GM12891 (cell line): ENCODE measurements around the gene GDF15.

Experiments
- PAX5 ChIP-seq: IDR thresholded peaks from 2 replicates; pipeline ENCODE4 v1.6.1; 2011; ENCODE audit warnings: low read length, moderate library complexity, mild to moderate bottlenecking; ENCODE audit not compliant: insufficient read depth, severe bottlenecking
- POLR2A ChIP-seq: IDR thresholded peaks from 2 replicates; pipeline ENCODE4 v1.6.1; 2011; ENCODE audit warnings: low read depth, low read length, control low read depth
- POLR2AphosphoS5 ChIP-seq: IDR thresholded peaks from 2 replicates; pipeline ENCODE4 v1.6.1; 2011; ENCODE audit warnings: low read depth, low read length, control low read depth
- SPI1 ChIP-seq: IDR thresholded peaks from 2 replicates; pipeline ENCODE4 v1.6.1; 2011; ENCODE audit warnings: low read depth, low read length, control low read depth
- TAF1 ChIP-seq: IDR thresholded peaks from 2 replicates; pipeline ENCODE4 v1.6.1; 2011; ENCODE audit warnings: low read depth, low read length, control low read depth

DNA sequence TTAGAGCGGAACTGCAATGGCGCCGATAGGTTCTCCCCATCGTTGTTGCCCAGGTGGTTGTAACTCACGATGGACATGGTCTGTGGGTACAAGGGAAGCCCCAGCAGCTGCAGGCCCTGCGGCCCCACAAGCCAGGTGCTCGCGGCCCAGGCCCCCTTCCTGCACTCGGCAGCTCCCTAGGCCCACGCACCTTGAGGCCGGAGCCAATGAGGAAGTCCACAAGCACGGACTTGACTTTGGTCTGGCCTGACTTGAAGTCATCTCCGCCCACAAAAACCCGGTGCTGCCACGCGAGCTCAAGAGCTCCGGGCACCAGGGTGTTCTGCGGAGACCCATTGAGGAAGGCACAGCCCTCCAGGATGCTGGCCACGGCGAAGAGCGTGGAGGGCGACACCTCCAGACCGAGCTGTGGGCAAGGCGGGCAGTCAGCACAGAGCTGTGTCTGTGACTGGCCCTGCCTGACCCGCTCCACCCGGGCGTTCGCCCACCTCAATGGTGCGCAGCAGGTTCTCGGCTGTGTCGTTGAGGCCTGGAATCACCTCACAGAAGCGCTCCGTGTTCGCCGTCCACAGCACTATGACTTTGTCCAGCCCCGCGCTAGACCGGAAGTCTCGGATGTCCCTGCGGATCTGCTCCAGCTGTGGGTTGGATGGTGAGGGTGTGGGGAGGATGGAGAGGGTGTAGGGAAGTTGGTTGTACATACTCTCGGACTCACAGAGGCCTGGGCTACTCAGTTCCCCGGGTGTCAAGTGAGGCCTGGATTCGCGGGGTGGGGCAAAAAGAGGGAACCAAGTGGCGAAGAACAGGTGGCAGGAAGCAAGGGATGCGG lies 50.1 kb downstream of the GDF15 start:
- TF ChIP-seq POLR2A (no peak), SPI1 (no peak), TAF1 (no peak), POLR2AphosphoS5 (no peak), PAX5 (no peak)
